Ureter (tissue), 1 donor: Measurements from ENCODE around the gene MEOX1. TPM values are rescaled to one million over a fixed set of nuclear protein-coding genes. Genes with fewer than 3 reads are reported as not detected.
"Not testable (repeated sequence)": the region's sequence is repeated elsewhere in the genome, so short reads cannot be mapped to it uniquely, and the experiment has no call there.

Experiments used
- DNase-seq: peaks from one replicate; pipeline ENCODE4 v3.0.0-alpha.2; 2020; ENCODE audit warnings: low spot score
- total RNA-seq: library from RNA; stranded (reverse); gene quantifications from one replicate; pipeline ENCODE4 v1.2.4, GENCODE V29; 2023
- donor health status: DM: yes; HTN: yes; CAD: no.

Gene MEOX1
- total RNA-seq, 1 donor from 2014 or later = 9.8 TPM

DNA sequence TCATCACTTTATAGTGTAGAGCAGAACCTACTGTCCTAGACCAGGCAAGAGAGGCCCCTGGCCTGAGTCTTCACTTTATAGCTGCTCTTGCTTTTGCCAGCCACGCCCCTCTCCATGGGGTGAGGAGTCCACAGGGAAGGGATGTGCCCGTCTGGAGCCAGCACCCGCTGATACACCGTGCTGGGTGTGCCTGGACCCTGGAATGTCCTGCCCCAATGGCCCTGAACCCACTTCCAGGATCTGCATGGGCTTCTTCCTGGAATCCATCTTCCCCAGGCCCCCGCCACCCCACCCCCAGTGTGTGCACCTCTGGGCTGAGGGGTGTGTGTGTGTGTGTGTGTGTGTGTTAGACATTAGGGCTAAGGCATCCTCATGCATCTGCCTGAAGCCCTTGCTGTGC lies 44.9 kb downstream of the MEOX1 start:
- DNase-seq = no peak

DNA sequence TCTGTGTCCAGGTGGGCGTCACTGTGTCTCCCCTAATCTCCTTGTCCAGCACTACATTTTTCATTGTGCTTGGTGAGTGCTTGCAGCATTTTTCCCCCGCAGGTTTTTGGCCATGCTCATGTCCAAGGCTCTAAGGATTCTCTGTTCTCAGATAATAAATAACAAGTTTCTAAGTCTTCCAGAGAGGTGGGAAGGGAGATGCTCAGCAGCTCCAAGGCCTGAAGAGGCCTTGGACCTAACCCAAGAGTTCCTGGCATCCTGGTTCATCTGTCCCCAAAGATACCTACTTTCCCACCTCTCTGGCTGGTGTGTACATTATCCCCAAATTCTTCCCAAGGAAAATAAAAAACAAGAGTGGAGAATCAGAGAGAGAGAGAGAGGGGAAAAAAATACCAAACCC lies 45.3 kb downstream of the MEOX1 start:
- DNase-seq = no peak

DNA sequence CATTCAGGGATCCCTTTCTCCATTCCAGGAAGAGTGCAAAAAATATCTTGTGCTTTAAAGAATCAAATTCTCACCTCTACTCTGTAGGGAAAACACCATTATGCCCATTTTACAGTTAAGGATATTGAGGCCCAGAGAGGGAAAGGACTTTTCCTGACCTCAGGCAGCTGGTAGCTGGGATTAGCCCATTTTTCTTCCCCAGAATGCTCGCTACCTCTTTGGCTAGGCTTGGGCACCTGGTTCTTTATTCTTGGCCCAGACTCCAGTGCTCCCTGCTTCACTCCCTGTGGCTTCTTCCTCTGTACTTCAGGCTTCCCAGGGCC lies 45.7 kb downstream of the MEOX1 start:
- no peak for DNase-seq

DNA sequence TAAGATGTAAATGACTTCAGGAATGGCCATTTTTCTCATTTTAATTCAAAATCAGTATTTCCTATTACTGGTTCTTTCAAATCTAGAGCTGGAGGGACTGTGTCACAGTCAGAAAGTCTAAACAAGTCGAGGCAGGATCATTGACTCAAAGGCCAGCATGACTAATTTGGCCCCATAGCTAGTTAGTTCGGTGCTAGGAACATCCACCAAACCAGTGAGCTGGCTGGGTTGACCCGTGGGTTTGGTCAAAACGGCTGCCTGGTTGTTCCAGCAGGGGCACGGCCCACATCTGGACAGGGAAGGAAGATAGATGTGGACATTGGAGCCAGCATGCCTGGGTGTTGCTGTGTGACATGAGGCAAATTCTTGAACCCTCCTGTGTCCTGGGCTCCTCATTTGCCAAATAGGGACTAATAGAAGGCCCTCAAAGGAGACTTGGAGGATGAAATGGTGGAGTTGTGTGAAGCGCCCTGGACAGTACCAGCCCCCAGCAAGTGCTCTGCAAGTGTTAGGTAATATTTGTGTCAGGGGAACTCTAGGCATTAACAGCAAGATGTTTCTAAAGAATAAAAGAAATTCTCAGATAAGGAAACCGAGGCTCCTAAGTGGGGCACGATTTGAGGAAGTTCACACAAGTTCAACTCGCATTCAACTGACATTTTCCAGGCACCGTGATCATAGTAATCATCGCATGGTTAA lies 46.2 kb downstream of the MEOX1 start:
- no peak for DNase-seq

DNA sequence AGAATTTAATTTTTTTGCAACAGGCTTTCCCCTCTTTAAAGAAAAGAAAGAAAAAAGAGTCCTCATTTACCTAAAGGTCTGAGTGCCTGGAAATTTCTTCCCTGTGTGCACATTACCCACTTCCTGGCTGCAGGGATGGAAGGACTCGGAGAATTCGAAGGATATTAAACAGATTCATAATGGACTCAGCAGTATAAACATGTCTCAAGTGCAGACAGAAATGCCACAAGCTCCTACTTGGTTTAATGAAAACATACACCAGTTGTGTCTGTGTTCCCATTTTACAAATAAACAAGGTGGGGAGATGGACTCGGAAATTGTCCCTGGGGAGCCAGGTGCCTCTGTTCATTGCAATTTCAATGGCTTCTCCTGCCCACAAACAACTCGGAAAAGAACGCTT lies 47.2 kb downstream of the MEOX1 start:
- no peak for DNase-seq

DNA sequence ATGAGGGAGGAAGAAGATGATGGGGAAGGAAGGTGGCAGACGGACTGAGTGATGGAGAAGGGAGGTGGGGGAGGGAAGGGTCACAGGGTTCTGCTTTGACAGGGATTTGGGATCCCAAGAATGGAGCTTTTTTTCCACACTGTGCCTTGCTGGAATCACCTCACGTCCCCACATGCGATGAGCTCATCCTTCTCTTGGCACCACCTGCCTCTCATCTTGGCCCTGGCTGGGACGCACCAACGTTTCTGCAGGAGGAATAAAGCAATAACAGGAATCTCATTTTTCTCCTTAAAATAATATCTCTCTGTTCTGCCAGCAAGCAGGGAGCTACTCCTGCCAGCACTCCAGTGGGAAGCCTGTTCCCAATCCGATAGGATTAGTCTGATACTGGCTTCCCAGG lies 47.8 kb downstream of the MEOX1 start:
- DNase-seq = no peak

DNA sequence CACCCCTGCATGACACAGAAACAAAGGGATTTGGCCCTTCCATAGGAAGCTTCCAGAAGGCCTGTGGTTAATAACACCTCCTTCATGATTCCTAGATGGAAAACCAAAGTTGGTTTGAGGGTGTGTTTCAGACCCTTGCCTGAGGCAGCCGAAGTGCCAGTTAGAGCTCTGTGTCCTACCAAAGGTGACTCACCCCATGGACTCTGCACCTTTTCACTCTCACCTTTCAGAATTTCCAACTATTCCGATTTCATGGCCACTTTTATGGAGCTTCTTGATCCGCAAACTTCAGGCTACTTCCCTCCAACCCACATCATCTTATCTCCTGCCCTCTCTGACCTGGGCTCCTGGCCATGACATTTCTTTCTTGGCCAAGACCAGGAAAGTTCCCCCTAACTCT lies 49.2 kb downstream of the MEOX1 start:
- DNase-seq = no peak

DNA sequence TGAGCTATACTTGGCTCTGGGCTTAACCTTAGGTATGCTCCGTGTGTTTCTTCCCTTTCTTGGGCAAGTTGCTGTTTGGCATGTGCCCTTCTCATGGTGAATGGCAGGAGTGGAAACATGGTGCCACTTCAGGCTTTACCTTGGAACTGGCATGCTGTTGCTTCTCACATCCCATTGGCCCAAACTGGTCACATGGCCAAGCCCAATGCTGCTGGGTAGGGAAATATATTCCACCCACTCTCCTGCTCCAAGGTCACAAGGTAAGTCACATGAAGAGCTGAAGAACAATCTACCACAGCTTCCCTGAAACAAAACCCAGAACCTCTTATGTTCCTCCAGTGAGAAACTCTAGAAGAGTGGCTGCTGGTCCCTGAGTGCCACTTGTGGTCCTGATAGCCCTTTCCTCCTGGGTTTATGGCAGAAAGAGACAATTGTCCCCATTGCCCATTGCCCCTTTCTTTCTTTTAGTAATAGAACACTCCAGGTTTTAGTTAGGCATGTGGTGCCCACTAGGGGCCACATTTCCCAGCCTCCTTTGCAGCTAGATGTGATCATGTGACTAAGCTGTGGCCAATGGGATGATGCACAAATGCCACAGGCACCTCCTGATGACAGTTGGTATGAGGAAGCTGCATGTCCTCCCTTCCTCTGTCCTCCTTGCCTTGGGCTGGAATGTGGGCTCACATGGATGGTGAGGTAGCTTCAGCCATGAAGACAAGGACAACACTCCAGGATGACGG lies 50.3 kb downstream of the MEOX1 start:
- no peak for DNase-seq

DNA sequence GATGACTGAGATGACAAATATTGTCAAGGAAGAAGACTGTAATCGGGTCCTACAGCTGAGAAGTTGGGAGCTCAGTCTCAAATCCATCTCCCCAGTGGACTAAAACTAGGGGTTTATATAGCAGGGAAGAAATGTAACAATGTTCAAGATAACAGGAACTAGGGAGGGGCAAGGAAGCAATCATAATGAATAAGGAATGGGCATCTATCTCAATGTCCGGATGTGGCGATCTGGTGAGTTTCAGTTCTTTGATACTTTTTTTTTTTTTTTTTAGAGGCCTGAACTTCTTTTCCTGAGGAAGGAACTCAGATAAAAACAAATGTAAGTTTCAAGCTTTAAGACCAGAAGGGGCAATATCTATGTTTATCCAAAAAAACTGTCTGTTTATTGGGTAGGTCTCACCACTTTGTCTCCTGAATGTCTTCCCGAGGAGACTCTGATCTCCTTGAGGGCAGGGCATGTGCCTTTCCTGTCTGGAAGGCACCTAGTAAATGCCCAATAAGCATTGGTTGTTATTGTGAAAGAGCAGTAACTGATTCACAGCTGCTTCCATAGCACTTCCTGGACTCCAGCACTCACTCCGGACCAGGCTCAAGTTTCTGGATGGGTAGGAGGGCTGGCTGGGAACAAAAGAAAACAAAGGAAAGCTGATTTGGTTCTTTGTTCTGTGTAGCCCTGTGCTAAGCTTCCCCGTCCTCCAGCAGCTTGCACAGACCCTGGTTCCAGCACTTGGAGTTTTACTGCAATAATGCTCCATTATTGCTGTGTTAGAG lies 51.9 kb downstream of the MEOX1 start:
- no peak for DNase-seq

DNA sequence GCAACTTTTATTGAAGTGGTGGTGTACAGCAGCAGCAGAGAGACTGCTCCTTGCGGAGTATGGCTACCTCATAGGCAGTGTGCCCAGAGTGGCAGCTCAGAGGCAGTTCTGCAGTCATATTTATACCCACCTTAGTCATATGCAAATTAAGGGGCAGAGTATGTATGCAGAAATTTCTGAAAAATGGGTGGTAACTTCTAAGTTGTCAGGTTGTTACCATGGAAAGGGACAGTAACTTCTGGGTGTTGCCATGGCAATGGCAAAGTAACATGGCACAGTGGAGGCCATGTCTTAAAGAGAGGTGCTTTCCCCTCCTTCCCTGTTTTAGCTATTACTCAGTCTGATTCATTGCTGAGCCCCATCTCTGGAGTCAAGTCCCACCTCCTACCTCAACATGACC lies 53.4 kb downstream of the MEOX1 start:
- DNase-seq = no peak

DNA sequence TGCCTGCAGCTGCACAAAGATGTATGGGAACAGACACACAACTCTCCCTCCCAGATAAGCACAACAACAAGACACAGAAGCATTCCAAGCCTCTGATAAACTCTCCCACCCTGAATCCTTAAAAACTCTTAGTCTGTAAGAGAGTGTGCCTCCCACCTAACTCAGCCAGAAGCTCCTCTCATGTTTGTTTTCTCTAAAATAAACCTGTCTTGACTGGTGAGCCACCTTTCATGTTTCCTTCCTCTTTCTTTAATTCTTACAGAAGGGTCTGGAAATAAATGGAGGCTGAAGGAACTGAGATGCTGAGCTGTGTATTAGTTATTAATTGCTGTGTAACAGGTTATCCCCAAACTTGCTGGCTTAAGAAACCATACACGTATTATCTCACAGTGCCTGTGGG lies 57.2 kb downstream of the MEOX1 start:
- DNase-seq = no peak

DNA sequence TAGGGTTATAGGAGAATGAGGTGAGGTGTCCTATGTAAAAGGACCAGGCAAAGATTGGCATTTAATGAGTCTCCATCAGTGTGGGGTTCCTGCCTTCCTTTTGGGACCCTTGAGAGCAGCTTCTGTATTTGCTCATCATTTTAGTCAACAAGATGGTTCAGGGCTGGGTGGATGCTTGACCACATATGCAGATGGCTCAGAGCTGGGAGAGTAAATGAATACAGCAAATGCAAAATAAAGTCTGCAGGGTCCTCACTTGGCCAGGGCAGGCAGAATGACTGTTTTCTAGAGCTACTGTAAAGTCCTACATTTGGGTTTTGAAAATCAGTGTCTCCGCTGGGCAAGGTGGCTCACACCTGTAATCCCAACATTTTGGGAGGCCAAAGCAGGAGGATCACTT lies 58.4 kb downstream of the MEOX1 start:
- DNase-seq = no peak

DNA sequence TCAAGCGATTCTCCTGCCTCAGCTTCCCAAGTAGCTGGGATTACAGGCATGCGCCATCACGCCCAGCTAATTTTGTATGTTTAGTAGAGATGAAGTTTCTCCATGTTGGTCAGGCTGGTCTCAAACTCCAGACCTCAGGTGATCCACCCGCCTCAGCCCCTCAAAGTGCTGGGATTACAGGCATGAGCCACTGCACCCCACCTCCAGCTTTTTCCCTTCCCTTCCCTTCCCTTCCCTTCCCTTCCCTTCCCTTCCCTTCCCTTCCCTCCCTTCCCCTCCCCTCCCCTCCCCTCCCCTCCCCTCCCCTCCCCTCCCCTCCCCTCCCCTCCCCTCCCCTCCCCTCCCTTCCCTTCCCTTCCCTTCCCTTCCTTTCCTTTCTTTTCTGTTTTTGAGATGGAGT lies 59.2 kb downstream of the MEOX1 start:
- DNase-seq = not testable (repeated sequence)

DNA sequence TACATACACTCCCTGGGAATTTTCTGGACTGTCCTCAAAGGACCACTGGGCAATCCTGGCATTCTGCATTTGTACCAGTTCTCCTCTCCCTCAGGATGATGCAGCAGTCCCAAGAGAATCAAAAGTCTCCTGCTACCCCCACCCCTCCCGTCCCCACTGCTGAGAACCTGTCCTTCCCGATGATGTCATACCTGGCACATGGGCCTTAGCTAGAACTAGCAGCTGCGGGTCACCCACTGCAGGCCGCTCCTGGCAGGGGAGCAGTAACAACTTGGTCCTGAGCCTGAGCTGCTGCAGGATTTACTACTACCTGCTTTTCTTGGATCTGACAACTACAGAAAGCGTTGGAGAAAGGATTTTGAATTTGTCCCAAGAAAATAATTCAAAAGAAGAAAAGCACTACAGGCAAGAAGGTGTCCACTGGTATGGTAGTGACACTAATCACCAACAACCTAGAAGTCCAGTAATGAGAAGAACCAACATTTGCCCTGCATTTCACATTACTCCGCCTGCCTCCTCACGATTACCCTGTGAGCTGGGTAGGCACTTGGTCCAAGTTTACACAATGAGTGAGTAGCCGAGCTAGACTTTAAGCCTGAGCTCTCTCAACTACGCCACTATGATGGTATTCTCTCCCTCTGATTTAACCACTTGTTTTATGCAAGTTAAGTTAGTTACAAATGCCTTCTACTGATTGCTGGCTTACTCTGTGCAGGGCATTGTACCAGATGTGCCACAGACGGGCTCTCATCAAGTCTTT lies 60.3 kb downstream of the MEOX1 start:
- peak; percentile 67 for DNase-seq

DNA sequence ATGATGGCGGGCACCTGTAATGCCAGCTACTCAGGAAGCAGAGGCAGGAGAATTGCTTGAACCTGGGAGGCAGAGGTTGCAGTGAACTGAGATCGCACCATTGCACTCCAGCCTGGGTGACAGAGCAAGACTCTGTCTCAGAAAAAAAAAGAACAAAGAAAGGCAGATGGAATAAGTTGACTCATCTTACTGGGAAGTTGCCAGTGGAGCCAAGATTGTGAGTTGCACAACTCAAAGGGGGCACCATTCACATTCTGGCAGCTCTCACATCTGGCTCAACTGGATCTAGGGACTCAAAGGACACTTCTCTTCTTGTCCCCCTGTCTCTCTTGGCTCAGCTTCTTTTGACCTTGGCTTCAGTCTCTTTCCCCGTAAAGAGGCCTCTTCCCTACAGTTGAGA lies 61.9 kb downstream of the MEOX1 start:
- no peak for DNase-seq

DNA sequence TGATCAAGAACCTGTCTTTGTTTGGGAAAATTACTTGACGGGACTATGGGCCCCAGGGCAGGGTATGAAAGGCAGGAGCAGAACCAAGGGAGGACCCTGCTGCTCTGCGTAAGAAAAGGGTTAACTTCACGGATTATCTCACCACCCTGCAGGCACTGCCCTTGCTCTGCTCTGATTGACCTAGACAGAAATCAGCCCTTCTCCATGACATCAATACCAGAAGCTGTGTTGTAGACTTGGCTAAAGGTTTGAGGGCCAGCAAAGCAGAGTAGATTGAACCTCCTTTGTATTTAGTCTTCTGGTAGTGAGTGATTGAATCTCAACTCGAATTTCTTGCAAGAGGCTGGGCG lies 62.7 kb downstream of the MEOX1 start:
- no peak for DNase-seq

DNA sequence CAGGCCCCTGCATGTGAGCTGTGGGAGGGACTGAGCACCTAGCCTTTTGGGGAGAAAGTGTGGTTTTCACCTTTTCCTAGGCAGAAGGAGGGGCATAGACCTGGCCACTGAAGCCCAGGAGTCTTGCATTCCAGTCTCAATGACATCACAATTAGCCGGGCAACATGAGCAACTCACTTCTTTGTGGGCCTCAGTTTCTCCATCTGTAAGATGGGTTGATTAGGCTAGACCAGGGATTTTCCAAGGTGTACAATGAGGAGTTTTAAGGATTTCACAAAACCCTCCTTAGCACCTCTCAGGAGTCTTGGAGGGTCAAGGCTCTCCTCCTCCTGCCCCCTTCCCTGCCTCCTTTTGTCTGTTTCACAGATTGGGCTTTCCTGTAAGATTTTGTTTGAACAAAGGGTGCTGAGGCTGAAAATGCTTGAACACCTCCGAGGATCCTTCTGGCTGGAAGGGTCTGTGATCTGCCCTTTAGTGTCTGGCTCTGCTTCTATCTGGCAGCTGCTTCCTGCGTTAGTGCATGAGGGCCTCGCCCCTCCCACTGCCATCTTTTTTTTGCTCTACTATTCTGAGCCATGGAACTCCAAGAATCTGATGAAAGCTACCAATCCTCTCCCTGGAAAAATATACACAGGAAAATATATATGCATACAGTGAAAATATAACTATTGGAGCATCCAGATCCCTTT lies 63.2 kb downstream of the MEOX1 start:
- no peak for DNase-seq

DNA sequence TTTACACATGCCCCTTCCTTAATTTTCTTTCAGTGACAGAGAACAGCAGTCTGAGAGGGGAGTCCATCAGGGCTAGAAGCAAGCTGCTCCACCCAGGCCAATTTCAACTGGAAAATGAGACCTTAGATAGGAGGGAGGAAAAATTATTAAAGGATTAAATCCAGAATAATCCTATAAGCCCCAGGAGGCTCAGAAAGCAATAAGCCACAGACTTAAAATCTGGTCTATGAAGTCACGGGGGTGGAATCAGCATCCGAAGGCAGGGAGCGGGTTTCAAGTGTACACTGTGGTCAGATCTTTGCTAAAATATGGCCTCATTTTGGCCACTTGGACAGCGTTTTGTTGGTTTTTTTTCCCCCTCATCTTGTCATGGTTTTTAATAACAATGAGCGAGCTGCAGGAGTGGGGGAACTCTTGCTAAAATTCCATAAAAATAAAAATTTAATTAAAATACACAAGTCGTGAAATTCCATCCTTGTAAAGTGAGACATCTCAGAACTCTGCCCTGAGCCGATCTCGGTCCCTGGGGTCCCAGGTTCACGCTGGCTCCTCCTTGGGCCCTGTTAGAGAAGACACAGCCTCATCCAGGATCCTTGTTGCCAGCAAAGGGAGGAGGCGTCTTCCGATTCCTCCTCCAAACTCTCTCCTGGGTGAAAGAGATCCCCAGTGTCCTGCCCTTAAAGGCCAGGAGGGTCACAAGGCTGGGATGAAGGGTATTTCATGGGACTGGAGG lies 63.9 kb downstream of the MEOX1 start:
- DNase-seq = no peak

DNA sequence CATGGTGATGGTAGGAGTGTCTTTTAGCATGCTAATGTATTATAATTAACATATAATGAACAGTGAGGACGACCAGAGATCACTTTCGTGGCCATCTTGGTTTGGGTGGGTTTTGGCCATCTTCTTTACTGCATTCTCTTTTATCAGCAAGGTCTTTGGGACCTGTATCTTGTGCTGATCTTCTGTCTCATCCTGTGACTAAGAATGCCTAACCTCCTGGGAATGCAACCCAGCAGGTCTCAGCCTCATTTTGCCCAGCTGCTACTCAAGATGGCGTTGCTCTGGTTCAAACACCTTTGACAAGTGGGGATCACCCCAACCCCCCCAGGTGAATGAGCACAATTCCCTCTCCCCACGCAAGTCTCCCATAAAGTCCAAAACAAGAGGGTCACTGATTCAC lies 66.3 kb downstream of the MEOX1 start:
- no peak for DNase-seq

DNA sequence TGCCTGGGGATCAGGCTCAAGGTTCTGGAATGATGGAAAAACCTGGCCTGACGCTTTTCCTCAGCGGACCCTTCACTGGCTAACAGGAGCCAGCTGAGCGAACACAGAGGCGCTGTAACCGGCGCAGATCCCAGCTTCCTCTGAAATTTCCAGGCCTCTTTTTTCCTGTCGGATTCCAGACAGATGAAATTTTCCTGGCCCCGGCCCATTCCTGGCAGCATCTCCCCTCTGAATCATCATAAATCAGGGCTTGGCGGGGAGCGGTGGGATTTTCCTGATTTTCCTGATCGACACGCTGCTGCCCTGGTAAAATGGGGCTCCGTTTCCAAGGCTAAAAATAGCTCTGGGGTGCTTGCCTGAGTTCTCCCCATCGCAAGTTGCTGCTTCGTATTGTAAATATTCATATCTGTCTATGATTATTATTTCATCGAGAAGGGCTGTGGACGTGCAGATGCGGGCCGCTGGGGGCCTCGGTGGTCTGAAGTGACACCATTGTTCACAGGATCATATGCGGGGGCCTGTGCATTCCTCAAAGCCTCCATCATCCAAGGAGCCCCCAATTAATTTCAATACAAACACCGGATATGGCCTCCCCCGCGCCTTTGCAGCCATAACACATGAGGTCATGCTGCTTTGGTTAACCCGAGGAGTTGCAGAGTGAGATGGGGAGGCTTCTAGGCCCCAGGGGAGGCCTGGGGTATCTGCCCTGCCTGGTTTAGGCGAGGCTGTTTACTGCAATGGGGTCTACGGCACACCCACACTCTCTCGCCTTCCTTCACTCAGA lies 69.8 kb downstream of the MEOX1 start:
- peak; percentile 76 for DNase-seq
